Measurements from ENCODE around the gene TMEM101.
"Not testable (repeated sequence)": the region's sequence is repeated elsewhere in the genome, so short reads cannot be mapped to it uniquely, and the experiment has no call there.

TMEM101 gene

DNA sequence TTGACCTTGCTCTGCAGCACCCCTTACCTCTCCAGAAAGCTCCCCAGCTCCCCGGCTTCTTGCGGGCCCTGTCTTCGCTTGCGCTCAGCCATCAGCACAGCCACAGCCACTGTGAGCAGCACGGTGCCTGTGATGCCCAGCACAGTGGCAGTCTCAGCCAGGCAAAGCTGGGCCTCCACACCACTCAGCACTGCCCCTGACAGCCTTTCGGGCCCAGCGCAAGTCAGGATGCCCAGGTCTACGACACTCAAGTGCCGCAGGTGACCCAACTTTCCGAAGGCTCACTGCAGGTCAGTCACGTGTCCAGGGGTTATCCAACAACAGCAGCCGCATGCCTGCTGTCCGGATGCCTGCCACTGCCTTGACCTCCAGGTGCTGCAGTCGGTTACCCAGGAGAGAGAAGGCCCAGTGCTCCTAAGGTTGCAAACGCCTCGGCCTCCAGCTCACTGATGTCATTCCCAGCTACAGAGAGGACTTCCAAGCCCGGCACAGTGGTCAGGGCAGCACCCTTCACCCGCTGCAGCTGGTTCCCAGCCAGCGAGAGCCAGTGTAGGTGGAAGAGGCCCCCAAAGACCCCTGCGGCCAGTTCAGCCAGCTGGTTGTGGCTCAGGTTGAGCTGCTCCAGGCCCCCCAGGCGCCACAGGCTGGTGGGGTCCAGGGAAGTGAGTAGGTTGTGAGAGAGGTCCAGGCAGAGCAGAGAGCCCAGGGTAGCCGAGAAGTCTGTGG is 8.9 kb upstream of the TMEM101 start:
- no peak for DNase-seq

DNA sequence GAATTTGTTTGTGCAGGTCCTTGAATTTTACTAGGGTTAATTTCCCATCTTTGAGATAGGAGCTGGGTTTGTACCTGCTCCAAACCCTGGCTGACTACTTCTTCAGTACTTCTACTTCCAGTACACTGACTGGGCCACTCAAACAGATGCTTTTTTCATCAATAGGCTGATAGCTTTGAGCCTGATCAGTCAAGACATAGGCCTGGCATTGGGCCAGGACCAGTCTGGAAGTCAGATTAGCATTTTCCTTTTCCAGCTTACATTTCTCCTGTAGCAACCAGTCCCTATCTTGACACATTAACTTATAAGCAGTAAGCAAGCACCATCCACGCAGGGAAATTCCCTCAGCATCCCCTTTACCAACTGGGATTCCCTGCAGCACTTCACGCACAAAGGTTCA is 7.5 kb upstream of the TMEM101 start:
- DNase-seq, result no peak

DNA sequence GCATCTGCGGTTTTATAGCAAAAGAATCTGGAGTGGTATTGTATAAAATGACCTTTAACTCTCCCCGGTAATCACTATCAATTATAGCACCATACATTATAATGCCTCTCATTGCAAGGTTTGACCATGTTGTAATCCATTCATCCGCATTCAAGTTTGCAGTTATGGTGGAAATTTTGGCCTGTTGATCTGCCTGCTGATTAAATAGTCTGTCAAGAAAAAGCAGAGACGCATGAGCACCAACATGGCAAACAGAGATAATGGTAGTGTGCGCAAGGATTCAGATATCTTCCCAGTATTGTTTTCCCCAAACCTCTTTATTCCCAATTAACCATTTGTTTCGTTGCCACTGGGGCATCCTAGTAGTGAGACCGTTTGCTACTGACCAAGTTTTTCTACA is 6.5 kb upstream of the TMEM101 start:
- not testable (repeated sequence) for DNase-seq

DNA sequence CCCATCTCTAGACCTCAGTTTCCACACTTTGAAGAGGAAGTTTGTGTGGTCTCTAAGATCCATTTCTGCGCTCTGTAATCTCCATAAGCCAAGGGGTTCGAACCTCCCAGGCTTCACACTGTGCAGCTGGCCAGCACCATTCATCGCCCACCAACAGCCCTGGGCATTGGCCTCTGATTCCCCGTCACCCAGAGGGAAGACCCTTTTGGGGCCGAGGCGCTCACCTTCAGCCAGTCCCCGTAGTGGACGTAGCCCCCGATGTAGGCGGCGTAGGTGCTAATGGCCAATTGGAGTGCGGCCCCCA is 678 bp downstream of the TMEM101 start:
- no peak for DNase-seq

DNA sequence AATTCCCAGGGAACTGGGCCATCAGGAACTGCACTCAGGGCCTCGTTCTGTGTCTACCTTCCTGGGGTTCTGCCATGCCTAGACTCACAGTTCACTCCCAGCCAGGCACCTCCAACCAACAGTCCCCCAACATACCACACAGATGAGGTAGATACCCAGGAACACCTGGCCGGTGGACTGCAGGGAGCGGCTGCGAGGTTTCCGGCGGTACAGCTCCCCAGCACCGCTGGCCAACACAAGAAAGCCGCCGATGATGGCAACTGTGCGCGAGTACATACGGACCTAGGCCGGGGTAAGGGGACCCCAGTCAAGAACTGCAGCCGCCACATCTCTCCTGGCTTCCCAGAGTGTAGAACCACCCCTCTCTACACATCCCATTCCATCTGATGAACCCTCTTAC is 1.9 kb downstream of the TMEM101 start:
- no peak for DNase-seq

DNA sequence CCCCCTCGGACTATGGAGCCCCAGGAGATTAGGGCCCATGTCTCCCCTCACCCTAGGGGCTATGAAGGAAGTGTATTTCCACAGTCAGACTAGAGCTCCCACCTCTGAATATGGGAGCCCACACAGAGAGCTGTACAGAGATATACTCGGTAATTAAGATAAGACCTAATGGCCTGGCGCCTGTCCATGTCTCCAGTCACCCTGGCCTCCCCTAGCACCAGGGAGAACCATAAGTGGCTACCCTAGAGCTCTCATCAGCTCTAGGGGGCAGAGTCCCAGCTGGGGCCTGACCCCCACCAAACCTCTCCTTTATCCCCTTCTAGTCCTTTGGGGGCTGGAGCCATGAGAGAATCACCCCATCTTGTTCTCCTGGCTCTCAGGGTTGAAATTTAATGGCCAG is 2.4 kb downstream of the TMEM101 start:
- DNase-seq, result no peak

DNA sequence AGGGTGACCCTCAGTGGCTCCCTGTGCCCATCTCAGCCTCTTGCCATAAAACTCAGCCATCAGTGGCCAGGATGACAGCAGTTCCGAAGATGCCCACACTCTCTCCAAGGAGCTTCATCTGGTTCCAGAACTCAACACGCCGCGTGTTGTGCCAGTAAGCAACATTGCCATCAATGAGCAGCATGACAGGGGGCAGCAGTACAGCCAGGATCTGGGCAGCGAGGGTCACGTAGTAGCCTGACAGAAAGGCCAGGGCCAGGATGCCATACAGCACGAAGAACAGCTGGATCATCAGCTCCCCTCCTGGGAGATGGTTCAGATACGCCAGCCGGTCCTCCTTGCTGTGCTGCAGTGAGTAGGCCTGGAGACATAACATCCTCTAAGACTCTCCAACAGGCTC is 2.9 kb downstream of the TMEM101 start:
- DNase-seq, result no peak

DNA sequence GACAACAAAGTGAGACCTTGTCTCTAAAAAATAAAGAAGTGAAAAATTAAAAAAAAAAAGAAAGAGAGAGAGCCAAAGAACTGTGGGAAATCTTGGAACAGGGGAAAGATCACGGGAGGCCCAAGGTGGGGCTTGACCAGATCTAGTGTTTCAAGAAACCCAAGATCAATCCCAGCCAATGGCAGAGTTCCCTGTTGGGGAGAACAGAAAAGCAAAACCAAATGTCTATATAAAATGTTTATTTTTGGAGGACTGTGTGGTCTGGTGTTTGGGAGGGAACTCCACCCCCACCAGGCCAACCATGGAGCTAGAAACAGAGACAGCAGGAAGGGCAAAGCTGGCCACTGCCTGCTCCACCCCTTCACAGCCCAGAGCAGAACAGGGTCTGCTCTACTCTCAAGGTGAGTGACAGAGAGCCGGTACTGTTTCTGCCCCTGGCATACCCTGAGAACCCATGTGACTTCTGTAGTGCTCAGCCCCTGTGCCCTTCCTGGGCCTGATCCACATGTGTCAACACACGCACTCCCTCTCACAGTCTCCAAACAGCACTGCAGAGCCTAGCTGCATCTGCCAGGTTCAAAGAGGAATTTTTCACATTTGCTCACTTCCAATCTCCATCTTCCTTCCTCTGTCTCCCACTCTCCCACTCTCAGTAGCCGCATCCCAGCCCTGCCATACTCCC is 3.7 kb downstream of the TMEM101 start:
- no peak for DNase-seq

DNA sequence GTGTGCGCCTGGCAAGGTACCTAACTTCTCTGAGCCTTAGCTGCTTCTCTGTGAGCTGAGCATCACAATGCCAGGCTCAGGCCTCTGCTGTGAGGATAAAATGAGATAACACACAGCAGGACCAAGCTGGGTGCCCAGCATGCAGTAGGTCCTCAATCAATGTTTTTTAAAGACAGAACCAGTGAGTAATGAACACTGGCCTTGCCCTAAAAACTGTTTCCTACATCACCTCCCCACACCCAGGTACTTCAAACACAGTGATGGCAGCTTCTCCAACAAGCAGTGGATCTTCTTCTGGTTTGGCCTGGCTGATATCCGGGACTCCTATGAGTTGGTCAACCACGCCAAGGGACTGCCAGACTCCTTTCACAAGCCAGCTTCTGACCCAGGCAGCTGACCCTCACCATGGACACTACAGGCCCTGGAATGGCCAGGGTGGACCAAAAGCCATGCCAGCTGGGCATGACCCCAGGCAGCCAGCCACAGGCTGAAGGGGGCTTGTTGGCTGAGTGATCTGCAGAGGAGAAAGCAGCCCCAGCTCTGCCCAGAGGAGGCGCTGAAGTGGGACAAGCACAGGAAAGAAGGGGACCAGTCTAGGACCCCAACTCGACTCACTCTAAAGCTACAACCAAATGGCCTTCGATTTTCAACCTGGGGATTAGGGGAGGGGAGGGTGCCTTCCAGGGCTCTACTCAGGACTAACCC is 6.4 kb downstream of the TMEM101 start:
- no peak for DNase-seq

DNA sequence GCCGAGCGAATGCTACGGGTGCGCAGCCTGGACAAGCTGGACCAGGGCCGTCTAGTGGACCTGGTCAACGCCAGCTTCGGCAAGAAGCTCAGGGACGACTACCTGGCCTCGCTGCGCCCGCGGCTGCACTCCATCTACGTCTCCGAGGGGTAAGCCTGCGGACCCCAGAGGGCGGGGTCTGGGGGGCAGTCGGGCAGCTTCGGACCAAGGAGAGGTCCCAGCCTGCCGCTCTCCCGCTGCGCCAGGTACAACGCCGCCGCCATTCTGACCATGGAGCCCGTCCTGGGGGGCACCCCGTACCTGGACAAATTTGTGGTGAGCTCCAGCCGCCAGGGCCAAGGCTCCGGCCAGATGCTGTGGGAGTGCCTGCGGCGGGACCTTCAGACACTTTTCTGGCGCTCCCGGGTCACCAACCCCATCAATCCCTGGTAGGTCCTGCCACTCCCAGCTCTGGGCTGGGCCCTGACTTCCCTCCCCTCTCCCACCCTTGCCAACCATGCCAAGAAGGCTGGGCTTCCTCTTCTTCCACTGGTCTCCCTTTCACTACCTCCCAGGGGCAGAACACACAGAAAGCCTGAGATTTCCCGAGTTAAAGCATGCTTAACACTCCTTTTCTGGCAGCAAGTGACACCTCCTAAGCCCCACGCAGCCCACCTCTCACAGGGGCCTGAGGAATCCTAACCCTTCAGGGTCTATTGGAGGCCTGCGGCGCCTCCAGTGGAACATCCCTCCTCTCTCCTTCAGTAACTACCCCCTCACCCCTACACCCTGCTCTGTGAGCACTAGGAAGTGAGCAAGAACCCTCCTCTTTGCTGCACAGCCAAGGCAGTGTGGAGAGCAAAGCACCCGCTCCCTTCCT is 7.2 kb downstream of the TMEM101 start:
- peak; percentile 37 for DNase-seq

DNA sequence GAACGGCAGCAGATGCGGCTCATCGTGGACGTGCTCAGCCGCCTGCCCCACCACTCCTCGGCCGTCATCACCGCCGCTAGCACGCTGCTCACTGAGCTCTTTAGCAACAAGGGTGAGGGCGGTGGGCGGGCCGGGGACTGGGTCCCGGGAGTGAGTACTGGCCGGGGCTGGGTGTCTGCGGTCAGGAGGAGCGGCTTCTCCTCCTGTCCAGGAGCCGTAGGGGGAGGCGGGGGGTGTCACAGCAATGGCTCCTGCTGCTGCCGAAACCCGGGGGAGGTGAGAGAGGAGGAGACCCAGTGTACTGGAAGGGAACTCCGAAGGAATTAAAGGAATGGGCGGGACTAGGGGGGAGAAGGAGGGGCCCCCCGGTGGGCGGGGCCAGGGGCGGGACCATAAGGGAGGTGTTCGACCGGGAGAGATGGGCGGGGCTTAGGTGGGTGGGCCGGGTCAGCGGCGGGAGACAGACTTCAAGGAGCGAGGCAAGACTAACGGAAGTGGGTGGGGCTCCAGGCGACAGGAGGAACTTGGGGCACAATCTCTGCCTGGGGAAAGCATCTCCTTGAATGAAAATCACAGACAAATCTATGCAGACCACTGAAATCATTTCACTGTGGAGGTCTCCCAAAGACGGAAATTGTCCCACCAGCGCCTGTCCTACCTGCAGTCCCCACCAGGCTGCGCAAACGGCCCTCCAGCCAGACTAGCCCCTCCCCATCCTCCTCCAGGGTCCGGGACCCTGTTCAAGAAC is 8.0 kb downstream of the TMEM101 start:
- peak; percentile 100 for DNase-seq

DNA sequence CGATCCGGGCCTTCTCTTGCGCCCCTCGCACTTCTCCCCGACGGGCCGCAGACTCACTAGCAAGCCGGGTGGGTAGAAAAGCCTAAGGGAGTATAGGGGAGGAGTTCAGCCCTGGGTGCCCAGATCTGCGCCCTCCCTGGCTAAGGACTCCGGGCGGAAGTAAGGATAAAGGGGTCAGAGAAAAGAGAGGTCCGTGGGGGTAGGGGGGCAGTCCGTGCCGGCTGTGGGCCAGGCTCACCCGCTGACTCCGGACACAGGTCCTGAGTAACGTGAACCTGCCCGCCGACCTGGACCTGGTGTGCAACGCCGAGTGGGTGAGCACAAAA is 8.5 kb downstream of the TMEM101 start:
- DNase-seq, result no peak

DNA sequence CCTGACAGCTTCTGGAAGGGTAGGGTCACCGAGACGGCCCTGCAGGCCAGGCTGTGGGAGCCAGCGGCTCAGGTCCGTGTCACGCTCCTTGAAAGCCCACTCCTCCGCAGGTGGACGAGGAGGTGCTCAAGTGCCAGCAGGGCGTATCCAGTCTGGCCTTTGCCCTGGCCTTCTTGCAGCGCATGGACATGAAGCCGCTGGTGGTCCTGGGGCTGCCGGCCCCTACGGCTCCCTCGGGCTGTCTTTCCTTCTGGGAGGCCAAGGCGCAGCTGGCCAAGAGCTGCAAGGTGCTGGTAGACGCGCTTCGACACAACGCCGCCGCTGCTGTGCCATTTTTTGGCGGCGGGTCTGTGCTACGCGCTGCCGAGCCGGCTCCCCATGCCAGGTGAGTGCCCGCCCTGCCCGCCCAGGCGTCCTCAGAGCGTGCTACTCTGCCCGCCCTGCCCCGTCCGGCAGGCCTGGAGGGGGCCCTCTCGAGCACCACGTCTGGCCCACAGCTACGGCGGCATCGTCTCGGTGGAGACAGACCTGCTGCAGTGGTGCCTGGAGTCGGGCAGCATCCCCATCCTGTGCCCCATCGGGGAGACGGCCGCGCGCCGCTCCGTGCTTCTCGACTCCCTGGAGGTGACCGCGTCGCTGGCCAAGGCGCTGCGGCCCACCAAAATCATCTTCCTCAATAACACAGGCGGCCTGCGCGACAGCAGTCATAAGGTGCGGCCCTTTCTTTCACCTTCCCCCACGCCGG is 9.1 kb downstream of the TMEM101 start:
- peak; percentile 56 for DNase-seq

DNA sequence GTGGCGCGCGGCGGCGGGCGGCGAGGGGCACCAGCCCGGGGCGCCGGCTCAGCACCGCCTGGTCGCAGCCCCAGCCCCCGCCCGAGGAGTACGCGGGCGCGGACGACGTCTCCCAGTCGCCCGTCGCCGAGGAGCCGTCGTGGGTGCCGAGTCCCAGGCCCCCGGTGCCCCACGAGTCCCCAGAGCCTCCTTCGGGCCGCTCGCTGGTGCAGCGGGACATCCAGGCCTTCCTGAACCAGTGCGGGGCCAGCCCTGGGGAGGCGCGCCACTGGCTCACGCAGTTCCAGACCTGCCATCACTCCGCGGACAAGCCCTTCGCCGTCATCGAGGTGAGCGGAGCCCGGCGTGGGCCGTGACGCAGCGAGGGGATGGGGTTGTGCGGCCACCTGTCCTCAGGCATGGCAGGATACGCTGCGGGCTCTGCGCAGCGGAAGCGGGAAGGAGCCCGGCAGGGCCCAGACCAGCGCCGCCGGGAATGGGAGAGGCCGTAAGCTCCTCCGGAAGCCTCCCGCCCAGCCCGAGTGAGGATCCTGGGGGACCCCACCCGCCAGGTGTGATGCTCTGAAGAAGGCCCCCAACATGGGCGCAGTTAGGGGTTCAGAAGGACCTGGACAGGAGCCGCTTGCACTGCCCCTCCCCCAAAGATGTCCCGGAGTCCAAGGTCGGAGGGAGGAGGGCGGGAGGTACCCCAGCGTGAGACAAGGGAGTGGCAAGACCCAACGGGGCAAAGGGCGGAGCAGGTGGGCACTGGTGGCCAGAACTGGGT is 9.8 kb downstream of the TMEM101 start:
- peak; percentile 34 for DNase-seq

DNA sequence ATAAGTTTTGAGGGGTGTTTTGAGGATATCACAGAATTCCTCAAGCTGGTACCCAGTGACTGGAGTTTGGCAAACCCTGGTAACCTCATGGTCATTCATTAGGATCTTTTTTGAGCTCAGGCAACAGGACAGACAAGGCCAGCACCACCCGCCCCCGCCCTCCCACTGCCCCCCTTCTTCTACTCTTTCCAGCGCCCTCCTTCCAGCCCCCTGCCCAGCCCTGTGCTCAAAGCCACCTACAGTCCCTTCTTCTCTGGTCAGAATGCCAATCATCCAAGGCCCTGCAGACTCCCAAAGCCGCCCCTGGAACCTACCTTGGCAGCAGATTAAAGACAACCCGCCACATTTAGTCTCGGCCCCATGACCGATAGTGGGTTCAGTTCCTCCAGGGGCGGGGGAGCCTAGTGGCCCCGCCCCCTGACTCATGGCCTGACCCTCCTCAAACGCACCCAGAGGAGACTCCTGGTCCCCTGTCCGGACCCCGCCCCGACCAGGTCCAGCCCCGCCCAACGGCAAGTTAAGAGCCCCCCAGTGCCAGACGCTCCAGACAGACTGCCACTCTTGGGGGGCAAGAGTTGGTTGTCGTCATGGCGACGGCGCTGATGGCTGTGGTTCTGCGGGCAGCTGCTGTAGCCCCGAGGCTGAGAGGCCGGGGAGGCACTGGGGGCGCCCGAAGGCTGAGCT is 10.5 kb downstream of the TMEM101 start, which contains the start of gene NAGS:
NAGS (plus strand) TSS at position 546 of the 684 bp plus-strand sequence; CDS start at position 588, 42 bp downstream.
- DNase-seq, result peak; percentile 24

DNA sequence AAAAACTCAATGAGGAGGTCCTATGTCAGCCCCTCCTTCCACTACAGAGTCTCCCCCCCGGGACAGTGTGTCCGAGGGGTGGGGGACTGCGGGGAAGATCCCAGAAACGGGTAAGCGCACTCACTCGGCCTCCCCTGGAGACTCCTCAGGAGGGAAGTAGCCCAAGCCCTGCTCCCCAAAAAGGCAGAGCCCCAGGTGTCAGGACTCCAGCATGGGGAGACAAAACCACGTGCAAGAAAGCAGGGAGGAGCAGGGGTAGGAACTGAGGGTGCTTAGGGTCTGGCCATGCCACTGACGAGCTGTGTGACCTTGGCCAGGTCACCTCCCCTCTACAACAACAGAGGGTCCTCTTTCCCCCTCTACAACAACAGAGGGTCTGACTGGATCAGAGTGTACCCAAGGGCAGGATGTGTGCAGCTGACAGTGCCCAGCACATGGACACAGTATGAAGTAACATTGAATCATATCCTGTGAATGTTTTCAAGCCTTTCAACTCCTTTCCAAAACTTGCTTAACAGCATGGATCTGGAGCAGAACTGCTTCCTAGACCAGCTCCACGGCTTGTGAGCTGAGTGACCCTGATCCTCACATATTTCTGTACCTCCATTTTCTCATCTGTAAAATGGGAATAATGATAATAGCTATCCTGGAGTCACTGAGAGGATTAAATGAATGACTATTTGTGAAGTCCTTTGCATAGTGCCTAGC is 12.5 kb downstream of the TMEM101 start:
- no peak for DNase-seq

DNA sequence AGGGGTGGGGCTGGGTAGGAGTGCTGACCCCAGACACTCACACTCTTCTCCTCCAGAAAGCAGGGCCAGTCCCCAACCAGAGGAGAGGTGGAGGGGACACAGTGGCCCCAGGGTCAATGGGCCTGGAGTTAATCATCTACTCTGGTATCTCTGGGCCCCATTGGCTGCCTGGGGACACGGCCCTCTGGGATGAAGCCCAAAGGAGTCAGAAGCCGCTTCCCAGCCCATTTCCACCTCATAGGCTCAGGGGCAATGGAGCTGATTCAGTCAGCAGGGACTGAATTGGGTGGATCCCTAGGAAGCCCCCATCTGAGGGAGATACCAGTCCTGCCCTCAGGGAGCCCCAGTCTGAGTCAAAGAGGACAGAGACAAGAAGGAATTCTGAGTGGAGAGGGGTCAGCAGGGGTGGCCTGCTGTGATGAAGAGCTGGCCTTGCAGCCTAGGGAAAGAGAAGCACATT is 13.3 kb downstream of the TMEM101 start:
- no peak for DNase-seq

DNA sequence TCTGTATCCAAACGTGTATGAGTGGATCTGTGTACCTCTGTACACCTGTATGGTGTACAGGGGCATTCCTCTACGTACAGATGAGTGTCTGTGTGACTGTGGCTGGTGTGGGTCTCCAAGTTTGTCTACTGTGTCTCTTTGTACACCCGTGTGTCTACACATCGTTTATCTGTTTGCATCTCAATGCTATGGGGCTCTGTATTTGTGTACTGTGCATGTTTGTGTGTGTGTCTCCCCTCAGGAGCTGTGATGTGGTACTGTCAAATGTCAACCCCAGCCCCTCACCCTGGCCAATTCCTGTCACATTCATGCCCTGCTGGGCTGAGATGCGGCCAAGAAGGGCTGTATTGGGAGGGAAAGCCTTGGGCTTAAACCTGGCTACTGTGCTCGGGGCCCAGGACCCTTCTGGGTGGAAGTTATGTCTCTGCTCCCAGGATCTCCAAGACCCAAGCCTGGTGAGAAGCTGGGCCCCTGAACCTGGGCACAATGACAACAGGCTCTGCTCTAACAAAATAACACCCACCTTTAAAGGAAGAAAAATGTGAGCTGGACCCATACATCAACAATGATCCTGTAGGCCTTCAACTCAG is 13.8 kb downstream of the TMEM101 start:
- no peak for DNase-seq

All from CD4-positive, alpha-beta T cell treated with Interleukin-17A for 4 hours (primary cell).